Osteoblast (primary cell): ENCODE results near the gene SLC7A14. TPM values are rescaled to one million over a fixed set of nuclear protein-coding genes. Genes with fewer than 3 reads are reported as not detected.

Source experiments
- DNase-seq: peaks from one replicate; pipeline ENCODE4 v3.0.0; 2011; ENCODE audit warnings: low spot score, mixed read lengths; ENCODE audit not compliant: insufficient read length; ENCODE audit errors: missing footprints
- H2AFZ ChIP-seq: 2 replicates; pipeline ENCODE4 v1.6.0; 2011; ENCODE audit warnings: mild to moderate bottlenecking, low read length
- H3K27ac ChIP-seq: 2 replicates; pipeline ENCODE4 v1.5.1; 2011; ENCODE audit warnings: mild to moderate bottlenecking, low read depth, low read length, moderate library complexity
- H3K27me3 ChIP-seq: 2 replicates; pipeline ENCODE4 v1.6.0; 2012; ENCODE audit warnings: mild to moderate bottlenecking, control low read depth, inconsistent platforms, low read length, moderate library complexity; ENCODE audit not compliant: insufficient read depth
- H3K36me3 ChIP-seq: 2 replicates; pipeline ENCODE4 v1.5.1; 2011; ENCODE audit warnings: mild to moderate bottlenecking, low read length, control low read depth, moderate library complexity; ENCODE audit not compliant: insufficient read depth
- H3K4me1 ChIP-seq: 2 replicates; pipeline ENCODE4 v1.5.1; 2011; ENCODE audit warnings: mild to moderate bottlenecking, low read length, control low read depth, moderate library complexity; ENCODE audit not compliant: insufficient read depth
- H3K4me2 ChIP-seq: 2 replicates; pipeline ENCODE4 v1.6.0; 2011; ENCODE audit warnings: mild to moderate bottlenecking, low read length; ENCODE audit not compliant: insufficient read depth
- H3K4me3 ChIP-seq: fragments of 200-600 bp; sonication (generic); 3 replicates; pipeline ENCODE4 v1.5.1; 2012; ENCODE audit warnings: mild to moderate bottlenecking, low read length, inconsistent platforms; ENCODE audit not compliant: insufficient read depth
- H3K79me2 ChIP-seq: 2 replicates; pipeline ENCODE4 v1.6.0; 2012; ENCODE audit warnings: mild to moderate bottlenecking, low read length, control low read depth, inconsistent platforms; ENCODE audit not compliant: insufficient read depth
- H3K9me3 ChIP-seq: 2 replicates; pipeline ENCODE4 v1.5.1; 2011; ENCODE audit warnings: low read depth, low read length, control low read depth
- H4K20me1 ChIP-seq: 2 replicates; pipeline ENCODE4 v1.6.0; 2012; ENCODE audit warnings: mild to moderate bottlenecking, low read length, control low read depth; ENCODE audit not compliant: insufficient read depth
- CTCF ChIP-seq: IDR thresholded peaks from 2 replicates; pipeline ENCODE4 v1.5.1; 2011; ENCODE audit warnings: mild to moderate bottlenecking, low read depth, low read length, moderate library complexity; ENCODE audit errors: extremely low read depth
- total RNA-seq: library from RNA; depleted of rRNA; stranded (reverse); fragments of >200 nt; gene quantifications from 2 replicates; pipeline ENCODE4 v1.2.3, GENCODE V29; 2012

Gene SLC7A14
- total RNA-seq, 1 donor, result 0.36 TPM

GRCh38 chr3:170438836-170439235, 147.0 kb downstream of the SLC7A14 start:
- no peak for TF ChIP-seq CTCF

GRCh38 chr3:170437696-170438407, 148.0 kb downstream of the SLC7A14 start:
- Histone ChIP-seq H3K9me3 (no peaks in the 10 kb centered on the region), H3K4me2 (no peak overlapping the region), H3K27me3 (no peaks in the 10 kb centered on the region), H4K20me1 (no peaks in the 10 kb centered on the region), H3K4me1 (no peaks in the 10 kb centered on the region), H3K36me3 (peaks cover 16% of the 10 kb centered on the region), H3K79me2 (no peaks in the 10 kb centered on the region), H3K27ac (no peak overlapping the region), H2AFZ (no peak overlapping the region), H3K4me3 (no peak overlapping the region)
- DNase-seq, result no peak
- no peak for TF ChIP-seq CTCF

More at GRCh38 chr3:170438836-170439235, 147.0 kb downstream of the SLC7A14 start:
- no peaks in the 10 kb centered on the region for H3K4me1 ChIP-seq
- H3K4me2 ChIP-seq, result no peak overlapping the region
- H3K79me2 ChIP-seq, result no peaks in the 10 kb centered on the region
- no peak for DNase-seq
- H3K9me3 ChIP-seq, result no peaks in the 10 kb centered on the region
- H3K36me3 ChIP-seq, result peaks cover 10% of the 10 kb centered on the region
- H2AFZ ChIP-seq, result no peak overlapping the region
- H3K27ac ChIP-seq, result no peak overlapping the region
- no peaks in the 10 kb centered on the region for H4K20me1 ChIP-seq
- no peak overlapping the region for H3K4me3 ChIP-seq
- H3K27me3 ChIP-seq, result no peaks in the 10 kb centered on the region

- TF ChIP-seq CTCF, result no peak
- Histone ChIP-seq H3K9me3 (no peaks in the 10 kb centered on the region), H3K27ac (no peak overlapping the region), H2AFZ (no peak overlapping the region), H3K79me2 (no peaks in the 10 kb centered on the region), H3K36me3 (peaks cover 16% of the 10 kb centered on the region), H3K27me3 (no peaks in the 10 kb centered on the region), H4K20me1 (no peaks in the 10 kb centered on the region), H3K4me1 (no peaks in the 10 kb centered on the region), H3K4me3 (no peak overlapping the region), H3K4me2 (no peak overlapping the region)
- DNase-seq, result no peak
Observed at GRCh38 chr3:170437176-170437575, 148.7 kb downstream of the SLC7A14 start.

- H3K4me3 ChIP-seq, result no peak overlapping the region
- H3K27ac ChIP-seq, result no peak overlapping the region
- no peaks in the 10 kb centered on the region for H3K9me3 ChIP-seq
- H3K4me1 ChIP-seq, result no peaks in the 10 kb centered on the region
- no peaks in the 10 kb centered on the region for H3K79me2 ChIP-seq
- no peak for TF ChIP-seq CTCF
- no peak overlapping the region for H2AFZ ChIP-seq
- H3K27me3 ChIP-seq, result no peaks in the 10 kb centered on the region
- DNase-seq, result no peak
- no peak overlapping the region for H3K4me2 ChIP-seq
- H3K36me3 ChIP-seq, result peaks cover 16% of the 10 kb centered on the region
- no peaks in the 10 kb centered on the region for H4K20me1 ChIP-seq
Observed at GRCh38 chr3:170436697-170437096, 149.2 kb downstream of the SLC7A14 start.
